KMS-11 (cell line): ENCODE data around the gene ZSCAN10.

Experiments
- H2AFZ ChIP-seq: fragments of 200-600 bp; sonication (generic); 2 replicates; pipeline ENCODE4 v1.6.1; 2016; ENCODE audit warnings: antibody characterized with exemption, mixed run types, low read depth
- H3K27ac ChIP-seq: fragments of 200-600 bp; sonication (generic); 2 replicates; pipeline ENCODE4 v1.6.1; 2016; ENCODE audit warnings: mild to moderate bottlenecking, mixed run types
- H3K27me3 ChIP-seq: fragments of 200-600 bp; sonication (generic); 2 replicates; pipeline ENCODE4 v1.6.1; 2017; ENCODE audit warnings: mild to moderate bottlenecking, low read depth, mixed run types, moderate library complexity; ENCODE audit not compliant: insufficient read depth
- H3K36me3 ChIP-seq: fragments of 200-600 bp; sonication (generic); 2 replicates; pipeline ENCODE4 v1.6.1; 2017; ENCODE audit warnings: mild to moderate bottlenecking, mixed run types; ENCODE audit not compliant: insufficient read depth
- H3K4me1 ChIP-seq: fragments of 200-600 bp; sonication (generic); 2 replicates; pipeline ENCODE4 v1.6.1; 2016; ENCODE audit warnings: mild to moderate bottlenecking, low read depth, mixed run types; ENCODE audit not compliant: poor library complexity, severe bottlenecking
- H3K4me2 ChIP-seq: fragments of 200-600 bp; sonication (generic); 2 replicates; pipeline ENCODE4 v1.7.0; 2016; ENCODE audit warnings: mild to moderate bottlenecking, mixed run types
- H3K4me3 ChIP-seq: fragments of 200-600 bp; sonication (generic); IDR thresholded peaks from 2 replicates; pipeline ENCODE4 v1.6.1; 2017; ENCODE audit warnings: low read depth, low read length, mixed read lengths; ENCODE audit not compliant: insufficient read depth
- H3K79me2 ChIP-seq: fragments of 200-600 bp; sonication (generic); 2 replicates; pipeline ENCODE4 v1.6.1; 2016; ENCODE audit warnings: low read depth, mixed run types; ENCODE audit not compliant: insufficient read depth
- H3K9ac ChIP-seq: fragments of 200-600 bp; sonication (generic); 2 replicates; pipeline ENCODE4 v1.6.1; 2016; ENCODE audit warnings: mild to moderate bottlenecking, mixed run types
- H4K20me1 ChIP-seq: fragments of 200-600 bp; sonication (generic); 2 replicates; pipeline ENCODE4 v1.6.1; 2016; ENCODE audit warnings: mild to moderate bottlenecking, mixed run types; ENCODE audit not compliant: insufficient read depth
- TF ChIP-seq, protein P1 (sequence below): fragments of 200-600 bp; sonication (generic); conservative IDR thresholded peaks from 2 replicates; pipeline ENCODE4 v1.6.1; 2017; ENCODE audit warnings: low read depth, mild to moderate bottlenecking, antibody characterized with exemption, low read length, moderate library complexity, mixed read lengths

ZSCAN10 gene

DNA sequence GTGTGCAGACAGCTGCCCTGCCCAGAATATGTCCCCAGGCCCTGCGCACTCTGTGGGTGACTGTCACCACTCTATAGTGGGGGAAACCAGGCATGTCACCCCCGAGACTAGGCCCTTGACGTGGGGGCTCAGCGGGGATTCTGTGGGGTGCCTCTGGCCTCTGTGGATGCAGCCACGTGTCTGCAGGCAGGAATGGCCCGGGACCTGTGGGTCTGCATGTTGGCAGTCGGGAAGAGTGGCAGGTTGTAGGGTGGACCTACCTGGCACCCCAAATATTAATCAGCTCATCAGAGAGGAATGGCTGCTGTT lies 32.7 kb downstream of the ZSCAN10 start:
- TF ChIP-seq, protein P1, sequence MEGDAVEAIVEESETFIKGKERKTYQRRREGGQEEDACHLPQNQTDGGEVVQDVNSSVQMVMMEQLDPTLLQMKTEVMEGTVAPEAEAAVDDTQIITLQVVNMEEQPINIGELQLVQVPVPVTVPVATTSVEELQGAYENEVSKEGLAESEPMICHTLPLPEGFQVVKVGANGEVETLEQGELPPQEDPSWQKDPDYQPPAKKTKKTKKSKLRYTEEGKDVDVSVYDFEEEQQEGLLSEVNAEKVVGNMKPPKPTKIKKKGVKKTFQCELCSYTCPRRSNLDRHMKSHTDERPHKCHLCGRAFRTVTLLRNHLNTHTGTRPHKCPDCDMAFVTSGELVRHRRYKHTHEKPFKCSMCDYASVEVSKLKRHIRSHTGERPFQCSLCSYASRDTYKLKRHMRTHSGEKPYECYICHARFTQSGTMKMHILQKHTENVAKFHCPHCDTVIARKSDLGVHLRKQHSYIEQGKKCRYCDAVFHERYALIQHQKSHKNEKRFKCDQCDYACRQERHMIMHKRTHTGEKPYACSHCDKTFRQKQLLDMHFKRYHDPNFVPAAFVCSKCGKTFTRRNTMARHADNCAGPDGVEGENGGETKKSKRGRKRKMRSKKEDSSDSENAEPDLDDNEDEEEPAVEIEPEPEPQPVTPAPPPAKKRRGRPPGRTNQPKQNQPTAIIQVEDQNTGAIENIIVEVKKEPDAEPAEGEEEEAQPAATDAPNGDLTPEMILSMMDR: no peak
- Histone ChIP-seq H3K4me1 (peaks cover 8% of the 10 kb centered on the region), H4K20me1 (no peaks in the 10 kb centered on the region), H3K79me2 (no peaks in the 10 kb centered on the region), H3K27ac (no peak overlapping the region), H3K27me3 (peaks cover 4% of the 10 kb centered on the region; the same call in 1 of the 2 replicates), H3K9ac (no peak overlapping the region), H3K4me3 (no peak overlapping the region), H2AFZ (no peak overlapping the region), H3K4me2 (no peak overlapping the region), H3K36me3 (no peaks in the 10 kb centered on the region)

DNA sequence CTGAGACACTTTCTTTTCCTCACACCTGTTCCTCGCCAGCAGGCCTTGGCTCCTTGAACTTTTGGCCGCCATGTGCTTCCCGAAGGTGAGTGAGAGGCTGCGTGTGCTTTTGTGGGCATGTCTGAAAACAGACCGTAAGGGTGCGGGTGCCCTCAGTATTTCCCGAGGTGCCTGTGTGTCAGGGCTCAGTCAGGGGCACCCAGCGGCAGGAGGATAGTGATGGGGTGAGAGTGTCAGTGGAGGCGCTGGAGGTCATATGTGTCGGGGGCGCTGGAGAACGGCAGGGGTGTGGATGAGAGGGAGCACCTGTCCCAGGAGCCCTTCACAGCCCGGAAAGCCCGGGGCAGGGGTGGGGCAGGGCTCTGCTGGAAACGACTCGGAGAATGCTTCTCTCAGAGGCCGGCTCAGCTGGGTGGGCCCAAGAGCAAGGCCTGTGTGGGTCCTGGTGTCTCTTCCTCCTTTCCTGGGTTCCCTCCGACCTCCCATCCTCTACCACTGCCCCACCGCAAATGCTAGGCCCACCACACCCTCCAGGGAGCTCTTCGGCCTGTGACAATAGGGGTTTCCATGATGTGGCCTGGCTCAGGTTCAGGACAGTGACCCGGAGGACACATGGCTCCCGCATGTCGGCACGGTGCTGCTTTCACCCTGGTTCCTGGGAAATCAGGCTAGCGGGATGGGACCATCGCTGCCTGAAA lies 33.2 kb downstream of the ZSCAN10 start:
- Histone ChIP-seq H3K4me3 (no peak overlapping the region), H2AFZ (no peak overlapping the region), H3K27me3 (peaks cover 6% of the 10 kb centered on the region; the same call in 1 of the 2 replicates), H3K4me1 (peaks cover 8% of the 10 kb centered on the region), H3K79me2 (no peaks in the 10 kb centered on the region), H4K20me1 (no peaks in the 10 kb centered on the region), H3K9ac (no peak overlapping the region), H3K4me2 (0 out of 2 replicates have a peak overlapping the region, but pooled peaks have one; percentile 15), H3K36me3 (no peaks in the 10 kb centered on the region), H3K27ac (no peak overlapping the region)
- TF ChIP-seq, protein P1: no peak

DNA sequence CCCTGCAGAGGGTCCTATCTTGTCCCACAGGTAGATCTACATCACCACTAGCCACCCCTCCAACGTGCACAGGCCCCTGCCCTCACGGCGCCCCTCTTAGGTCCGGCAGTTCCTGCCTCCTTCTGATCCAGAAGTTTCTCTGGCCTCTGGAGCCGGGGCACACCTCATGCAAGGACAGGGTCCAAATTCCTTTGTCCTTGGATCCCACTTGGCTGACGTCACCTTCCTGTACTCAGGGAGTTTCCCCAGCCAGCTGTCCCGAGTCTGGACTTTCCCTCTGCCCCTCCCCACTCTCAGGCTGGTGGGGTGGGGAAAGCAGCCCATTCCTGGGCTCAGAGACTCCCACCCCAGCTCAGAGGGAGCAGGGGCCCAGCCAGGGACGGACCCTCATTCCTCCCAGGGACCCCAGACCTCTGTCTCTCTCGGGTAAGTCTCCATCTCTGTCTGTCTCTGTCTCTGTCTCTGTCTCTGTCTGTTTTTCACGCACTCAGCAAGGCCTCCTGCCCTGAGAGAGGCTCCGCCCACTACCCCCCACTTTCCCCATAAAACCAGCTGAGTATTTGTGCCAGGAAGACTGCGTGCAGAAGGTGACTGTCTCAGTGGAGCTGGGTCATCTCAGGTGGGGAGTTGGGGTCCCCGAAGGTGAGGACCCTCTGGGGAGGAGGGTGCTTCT lies 33.9 kb downstream of the ZSCAN10 start, which contains the start of gene IL32:
Gene IL32, plus strand, starts transcription at position 572 of the 673 bp plus-strand sequence. CDS start 172 bp downstream, outside the sequence.
- Histone ChIP-seq H3K27me3 (peaks cover 6% of the 10 kb centered on the region; the same call in 1 of the 2 replicates), H3K36me3 (no peaks in the 10 kb centered on the region), H3K27ac (no peak within 1 kb of the TSS), H3K4me2 (0 out of 2 replicates have a peak within 1 kb of the TSS, but pooled peaks have one; percentile 15), H3K79me2 (no peaks in the 10 kb centered on the region), H3K4me3 (no peak within 1 kb of the TSS), H3K9ac (no peak within 1 kb of the TSS), H3K4me1 (peaks cover 8% of the 10 kb centered on the region), H4K20me1 (no peaks in the 10 kb centered on the region), H2AFZ (peak within 1 kb of the TSS; percentile 33; the same call in 1 of the 2 replicates)
- TF ChIP-seq, protein P1: no peak

DNA sequence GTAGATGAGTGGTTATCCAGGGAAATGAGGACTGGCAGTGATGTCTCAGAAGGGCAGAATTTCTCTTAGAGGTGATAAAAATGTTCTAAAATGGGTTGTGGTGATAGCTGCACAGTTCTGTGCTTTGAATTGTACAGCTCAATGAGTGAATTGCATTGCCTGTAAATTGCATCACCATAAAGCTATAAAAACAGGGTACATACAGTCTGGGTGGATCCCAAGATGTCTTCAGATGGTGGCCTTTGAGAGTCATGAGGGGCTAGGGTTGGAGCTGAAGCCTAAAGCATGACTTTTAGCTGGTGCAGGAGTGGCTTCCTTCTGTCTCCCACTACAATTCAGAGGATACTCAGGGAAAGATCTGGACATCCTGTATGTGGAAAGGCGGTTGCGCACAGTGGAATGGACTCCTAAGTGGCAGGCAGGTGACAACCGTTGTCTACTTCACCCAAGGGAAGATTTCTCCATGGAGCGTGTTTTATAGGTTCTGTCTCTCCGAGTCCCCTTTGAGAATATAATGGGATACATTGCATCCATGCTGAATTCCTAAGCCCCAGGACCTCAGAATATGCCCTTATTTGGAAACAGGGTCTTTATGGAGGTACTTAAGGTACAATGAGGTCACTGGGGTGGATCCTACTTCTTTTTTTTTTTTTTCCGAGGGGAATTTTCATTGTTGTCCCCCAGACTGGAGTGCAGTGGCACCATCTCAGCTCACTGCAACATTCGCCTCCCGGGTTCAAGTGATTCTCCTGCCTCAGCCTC lies 35.3 kb downstream of the ZSCAN10 start:
- no peak overlapping the region for H3K4me3 ChIP-seq
- peaks cover 14% of the 10 kb centered on the region for H3K4me1 ChIP-seq
- no peaks in the 10 kb centered on the region for H3K79me2 ChIP-seq
- no peaks in the 10 kb centered on the region for H3K36me3 ChIP-seq
- no peak overlapping the region for H2AFZ ChIP-seq
- H3K27ac ChIP-seq: no peak overlapping the region
- no peaks in the 10 kb centered on the region for H4K20me1 ChIP-seq
- TF ChIP-seq, protein P1: no peak
- H3K9ac ChIP-seq: no peak overlapping the region
- H3K4me2 ChIP-seq: no peak overlapping the region
- H3K27me3 ChIP-seq: peaks cover 6% of the 10 kb centered on the region; the same call in 1 of the 2 replicates
